Cardiac muscle cell (in vitro differentiated cells and primary cell): ENCODE measurements around the gene KLF12. TPM values are rescaled to one million over a fixed set of nuclear protein-coding genes. Genes with fewer than 3 reads are reported as not detected.

ENCODE experiments used
- DNase-seq, 2 donors: peaks; one replicate each; pipeline versions ENCODE4 v3.0.0 to v3.0.0-alpha.2; 2010 to 2017; ENCODE audit warnings: low read depth in 1 of 2, low spot score in 1 of 2
- H3K27ac ChIP-seq: fragments of 200-600 bp; sonication (generic); 2 replicates; pipeline ENCODE4 v1.5.1; 2016
- H3K27me3 ChIP-seq: fragments of 200-600 bp; sonication (generic); 2 replicates; pipeline ENCODE4 v1.6.0; 2016; ENCODE audit warnings: control low read depth
- H3K36me3 ChIP-seq: fragments of 200-600 bp; sonication (generic); 2 replicates; pipeline ENCODE4 v1.5.1; 2016; ENCODE audit warnings: control low read depth
- H3K4me1 ChIP-seq: fragments of 200-600 bp; sonication (generic); 2 replicates; pipeline ENCODE4 v1.8.1; 2017; ENCODE audit warnings: low read depth, mild to moderate bottlenecking, mixed run types
- H3K4me3 ChIP-seq: fragments of 200-600 bp; sonication (generic); 2 replicates; pipeline ENCODE4 v1.5.1; 2016; ENCODE audit warnings: mild to moderate bottlenecking
- H3K9me3 ChIP-seq: fragments of 200-600 bp; sonication (generic); 2 replicates; pipeline ENCODE4 v1.5.1; 2017; ENCODE audit warnings: low read depth, mild to moderate bottlenecking, control low read depth
- CTCF ChIP-seq: IDR thresholded peaks from 2 replicates; pipeline ENCODE4 v1.5.1; 2012; ENCODE audit warnings: low read depth, mild to moderate bottlenecking, low read length
- polyA plus RNA-seq: library from polyadenylated mRNA; unstranded; fragments of >200 nt; fragmentation: Nextera tagmentation; extraction: Ambion mirVana; gene quantifications from 2 replicates; pipeline ENCODE4 v1.2.1, GENCODE V29; 2016
- total RNA-seq: library from RNA; depleted of rRNA; stranded (reverse); fragments of >200 nt; gene quantifications from 2 replicates; pipeline ENCODE4 v1.2.3, GENCODE V29; 2016

Gene KLF12
- total and polyA plus RNA-seq, 2 experiments from 2014 or later = 6.4 to 17.8 TPM

DNA sequence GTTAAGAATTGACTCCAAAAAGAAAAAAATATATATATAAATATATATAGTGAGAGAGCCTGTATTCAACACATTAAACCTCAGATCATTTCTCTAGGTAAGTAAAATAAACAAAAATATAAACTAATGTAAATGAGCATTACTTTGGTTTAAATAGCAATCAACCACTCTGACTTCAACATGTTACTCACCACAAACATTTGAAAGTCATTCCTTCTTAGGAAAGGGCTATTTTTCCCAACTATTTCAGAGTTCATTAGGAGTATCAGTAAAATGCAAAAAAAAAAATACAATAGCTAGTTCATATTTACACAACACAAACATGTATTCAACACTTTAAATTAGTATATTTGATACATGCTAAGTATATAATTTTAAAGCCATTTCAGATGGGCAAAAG lies 40.5 kb downstream of the KLF12 start:
- Histone ChIP-seq H3K27me3 (no peaks in the 10 kb centered on the region), H3K4me3 (no peak overlapping the region), H3K36me3 (no peaks in the 10 kb centered on the region), H3K9me3 (no peaks in the 10 kb centered on the region), H3K27ac (no peak overlapping the region), H3K4me1 (peaks cover 5% of the 10 kb centered on the region)
- no peak for DNase-seq
- TF ChIP-seq CTCF = no peak

- peaks cover 10% of the 10 kb centered on the region for H3K4me1 ChIP-seq
- no peak for TF ChIP-seq CTCF
- no peak overlapping the region for H3K27ac ChIP-seq
- DNase-seq = no peak
- H3K9me3 ChIP-seq = no peaks in the 10 kb centered on the region
- H3K27me3 ChIP-seq = no peaks in the 10 kb centered on the region
- H3K4me3 ChIP-seq = no peak overlapping the region
- no peaks in the 10 kb centered on the region for H3K36me3 ChIP-seq
These were observed 41.5 kb downstream of the KLF12 start for GRCh38 chr13:74092711-74093110.

GRCh38 chr13:74090869-74091605 lies 43.2 kb downstream of the KLF12 start:
- Histone ChIP-seq H3K27ac (no peak overlapping the region), H3K9me3 (no peaks in the 10 kb centered on the region), H3K27me3 (no peaks in the 10 kb centered on the region), H3K36me3 (no peaks in the 10 kb centered on the region), H3K4me1 (peaks cover 12% of the 10 kb centered on the region), H3K4me3 (no peak overlapping the region)
- no peak for DNase-seq
- TF ChIP-seq CTCF = no peak

GRCh38 chr13:74090397-74090796 lies 43.8 kb downstream of the KLF12 start:
- Histone ChIP-seq H3K4me3 (no peak overlapping the region), H3K27me3 (no peaks in the 10 kb centered on the region), H3K4me1 (peaks cover 12% of the 10 kb centered on the region), H3K27ac (no peak overlapping the region), H3K36me3 (no peaks in the 10 kb centered on the region), H3K9me3 (no peaks in the 10 kb centered on the region)
- no peak for TF ChIP-seq CTCF
- no peak for DNase-seq

DNA sequence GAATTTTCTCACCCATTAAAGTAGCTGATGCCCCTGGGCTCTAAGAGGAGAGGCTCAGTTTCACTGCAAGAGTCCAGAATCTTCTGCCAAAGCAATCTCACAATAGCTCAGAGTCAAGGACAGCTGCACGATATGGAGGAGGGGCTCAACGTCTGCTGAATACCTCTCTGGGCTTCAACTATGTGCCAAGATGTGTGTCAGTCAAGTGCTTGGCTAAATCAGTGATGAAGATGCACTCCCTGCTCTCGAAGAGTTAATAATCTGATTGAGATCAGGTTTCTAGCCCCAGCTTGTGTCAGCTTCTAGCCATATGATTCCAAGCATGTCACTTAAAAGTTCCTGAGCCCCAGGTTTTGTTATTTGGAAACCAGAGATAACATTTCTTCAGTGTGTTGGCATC lies 46.8 kb downstream of the KLF12 start:
- Histone ChIP-seq H3K9me3 (no peaks in the 10 kb centered on the region), H3K27me3 (no peaks in the 10 kb centered on the region), H3K27ac (no peak overlapping the region), H3K36me3 (no peaks in the 10 kb centered on the region), H3K4me1 (peaks cover 12% of the 10 kb centered on the region), H3K4me3 (no peak overlapping the region)
- no peak for DNase-seq
- TF ChIP-seq CTCF = no peak
